GM23338 (cell line): Measurements from ENCODE around the gene IDS. TPM values are rescaled to one million over a fixed set of nuclear protein-coding genes. Genes with fewer than 3 reads are reported as not detected.

Experiments used
- ATAC-seq: fragments of 200-7000 bp; cut with Tn5 transposase; 3 replicates; pipeline ENCODE4 v1.9.1; 2020
- DNase-seq: peaks from one replicate; pipeline ENCODE4 v3.0.0-alpha.2; 2015; ENCODE audit warnings: low spot score
- H2AFZ ChIP-seq: fragments of 200-600 bp; sonication (generic); 2 replicates; pipeline ENCODE4 v1.8.0; 2016; ENCODE audit warnings: antibody characterized with exemption, mild to moderate bottlenecking, moderate library complexity
- H3F3A ChIP-seq: fragments of 200-600 bp; sonication (generic); replicated peaks from 2 replicates; pipeline ENCODE4 v1.8.0; 2017; ENCODE audit warnings: antibody characterized with exemption, mixed run types, low read depth
- H3K27ac ChIP-seq: fragments of 200-600 bp; sonication (generic); 2 replicates; pipeline ENCODE4 v1.6.1; 2016; ENCODE audit warnings: low read depth
- H3K27me3 ChIP-seq: fragments of 200-600 bp; sonication (generic); 2 replicates; pipeline ENCODE4 v1.8.0; 2016; ENCODE audit warnings: mild to moderate bottlenecking, mixed run types, moderate library complexity; ENCODE audit not compliant: insufficient read depth
- H3K36me3 ChIP-seq: fragments of 200-600 bp; sonication (generic); 2 replicates; pipeline ENCODE4 v1.8.0; 2016; ENCODE audit warnings: mild to moderate bottlenecking; ENCODE audit not compliant: insufficient read depth
- H3K4me1 ChIP-seq: fragments of 200-600 bp; sonication (generic); 2 replicates; pipeline ENCODE4 v1.8.0; 2016; ENCODE audit warnings: mild to moderate bottlenecking, moderate library complexity; ENCODE audit not compliant: insufficient read depth
- H3K4me2 ChIP-seq: fragments of 200-600 bp; sonication (generic); 2 replicates; pipeline ENCODE4 v1.7.1; 2017; ENCODE audit warnings: mixed run types
- H3K4me3 ChIP-seq: fragments of 200-600 bp; sonication (generic); 2 replicates; pipeline ENCODE4 v1.6.1; 2016; ENCODE audit warnings: mixed run types
- H3K79me2 ChIP-seq: fragments of 200-600 bp; sonication (generic); replicated peaks from 2 replicates; pipeline ENCODE4 v1.8.0; 2017; ENCODE audit warnings: mild to moderate bottlenecking; ENCODE audit not compliant: insufficient read depth
- H3K9me2 ChIP-seq: fragments of 200-600 bp; sonication (generic); 2 replicates; pipeline ENCODE4 v1.8.0; 2017; ENCODE audit not compliant: insufficient read depth
- H4K20me1 ChIP-seq: fragments of 200-600 bp; sonication (generic); replicated peaks from 2 replicates; pipeline ENCODE4 v1.8.0; 2017; ENCODE audit warnings: mild to moderate bottlenecking; ENCODE audit not compliant: insufficient read depth
- H3K27ac Mint-ChIP-seq: 2 replicates; pipeline ENCODE4 v1.8.0; 2020; ENCODE audit warnings: inconsistent platforms, mild to moderate bottlenecking, moderate library complexity, mixed read lengths
- H3K27me3 Mint-ChIP-seq: 3 replicates; pipeline ENCODE4 v1.8.0; 2022; ENCODE audit warnings: low read depth, mild to moderate bottlenecking, moderate library complexity, mixed read lengths, inconsistent platforms; ENCODE audit not compliant: insufficient read depth, poor library complexity
- H3K36me3 Mint-ChIP-seq: 3 replicates; pipeline ENCODE4 v1.8.0; 2021; ENCODE audit warnings: low read depth, mild to moderate bottlenecking, inconsistent platforms, moderate library complexity, mixed read lengths
- H3K4me1 Mint-ChIP-seq: 3 replicates; pipeline ENCODE4 v1.8.0; 2020; ENCODE audit warnings: mild to moderate bottlenecking, inconsistent platforms, mixed read lengths
- H3K4me3 Mint-ChIP-seq: 3 replicates; pipeline ENCODE4 v1.8.0; 2021; ENCODE audit warnings: moderate library complexity, mild to moderate bottlenecking, inconsistent platforms, mixed read lengths
- H3K9me3 Mint-ChIP-seq: 3 replicates; pipeline ENCODE4 v1.8.0; 2020; ENCODE audit warnings: moderate library complexity, mild to moderate bottlenecking, inconsistent platforms, mixed read lengths
- CREB1 ChIP-seq: fragments of 250-450 bp; sonication (Bioruptor Pico); IDR thresholded peaks from 2 replicates; pipeline ENCODE4 v1.5.0; 2020; ENCODE audit warnings: low read depth, mild to moderate bottlenecking, moderate library complexity
- EZH2 ChIP-seq: fragments of 200-600 bp; sonication (generic); IDR thresholded peaks from one replicate; pipeline ENCODE4 v1.8.0; 2017; ENCODE audit warnings: antibody characterized with exemption, mild to moderate bottlenecking, low read depth; ENCODE audit not compliant: unreplicated experiment
- EZH2phosphoT487 ChIP-seq: fragments of 200-600 bp; sonication (generic); IDR thresholded peaks from one replicate; pipeline ENCODE4 v1.8.1; 2018; ENCODE audit warnings: antibody characterized with exemption; ENCODE audit not compliant: unreplicated experiment
- JUNB ChIP-seq: IDR thresholded peaks from one replicate; pipeline ENCODE4 v1.6.1; 2016; ENCODE audit warnings: antibody characterized with exemption; ENCODE audit not compliant: unreplicated experiment
- NANOG ChIP-seq: IDR thresholded peaks from 2 replicates; pipeline ENCODE4 v1.6.1; 2016; ENCODE audit warnings: antibody characterized with exemption, borderline replicate concordance
- POLR2AphosphoS5 ChIP-seq: IDR thresholded peaks from 2 replicates; pipeline ENCODE4 v1.6.1; 2016; ENCODE audit warnings: antibody characterized with exemption, low read depth
- STAT1 ChIP-seq: IDR thresholded peaks from one replicate; pipeline ENCODE4 v1.6.1; 2016; ENCODE audit warnings: antibody characterized with exemption; ENCODE audit not compliant: unreplicated experiment
- ZNF114 ChIP-seq: fragments of 250-450 bp; sonication (Bioruptor Pico); IDR thresholded peaks from 2 replicates; pipeline ENCODE4 v1.5.0; 2020; ENCODE audit warnings: mild to moderate bottlenecking, moderate library complexity
- ZNF331 ChIP-seq: fragments of 250-450 bp; sonication (Bioruptor Pico); IDR thresholded peaks from 2 replicates; pipeline ENCODE4 v1.5.0; 2020; ENCODE audit warnings: low read depth, mild to moderate bottlenecking, moderate library complexity
- polyA plus RNA-seq: library from polyadenylated mRNA; unstranded; fragments of >200 nt; fragmentation: Nextera tagmentation; extraction: Ambion mirVana; gene quantifications from 2 replicates; pipeline ENCODE4 v1.2.1, GENCODE V29; 2016
- total RNA-seq: library from RNA; depleted of rRNA; stranded (reverse); fragments of >200 nt; shearing (Covaris generic); gene quantifications from 2 replicates; pipeline ENCODE4 v1.2.3, GENCODE V29; 2014
- TF ChIP-seq, protein P1 (sequence below), 2 experiments: fragments of 200-600 bp in 1 of 2; sonication (generic) in 1 of 2; conservative IDR thresholded peaks; 2 replicates each; pipeline versions ENCODE4 v1.5.1 to v1.6.1; 2016 to 2017; ENCODE audit warnings: antibody characterized with exemption in 2 of 2, low read depth in 2 of 2, mild to moderate bottlenecking in 2 of 2, moderate library complexity in 1 of 2
- TF ChIP-seq, protein P2 (sequence below): fragments of 250-450 bp; sonication (Bioruptor Pico); IDR thresholded peaks from 2 replicates; pipeline ENCODE4 v1.5.0; 2020; ENCODE audit warnings: mild to moderate bottlenecking, moderate library complexity
- TF ChIP-seq, protein P3 (sequence below): IDR thresholded peaks from one replicate; pipeline ENCODE4 v1.6.1; 2018; ENCODE audit warnings: antibody characterized with exemption; ENCODE audit not compliant: unreplicated experiment
- TF ChIP-seq, protein P4 (sequence below): IDR thresholded peaks from 2 replicates; pipeline ENCODE4 v1.6.1; 2016; ENCODE audit warnings: antibody characterized with exemption

IDS gene
- total and polyA plus RNA-seq, 2 experiments from 2014 or later = 8.2 to 12.3 TPM

DNA sequence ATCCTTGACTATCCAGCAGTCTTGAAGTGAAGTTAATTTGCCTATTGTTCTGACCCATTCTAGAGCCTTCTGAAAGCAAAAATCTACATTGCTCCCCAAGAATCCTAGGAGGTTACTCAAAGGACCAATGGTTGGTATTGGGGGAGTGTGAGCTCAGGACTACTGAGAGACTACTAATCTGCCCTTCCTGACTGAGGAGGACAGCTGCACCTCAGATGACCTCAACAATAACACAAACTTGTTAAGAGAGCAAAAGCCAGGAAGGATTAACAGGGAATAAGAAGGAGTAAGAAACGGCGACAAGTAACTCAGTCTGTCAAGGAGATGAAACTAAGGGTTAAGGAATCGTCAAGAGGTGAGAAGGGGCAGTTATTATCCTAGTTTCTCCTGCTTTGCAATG is 43.4 kb downstream of the IDS start (continued):
- TF ChIP-seq STAT1 = no peak
- no peak for TF ChIP-seq POLR2AphosphoS5
- no peak for TF ChIP-seq ZNF114 (CRISPR knock-in tag)
- TF ChIP-seq NANOG = no peak

DNA sequence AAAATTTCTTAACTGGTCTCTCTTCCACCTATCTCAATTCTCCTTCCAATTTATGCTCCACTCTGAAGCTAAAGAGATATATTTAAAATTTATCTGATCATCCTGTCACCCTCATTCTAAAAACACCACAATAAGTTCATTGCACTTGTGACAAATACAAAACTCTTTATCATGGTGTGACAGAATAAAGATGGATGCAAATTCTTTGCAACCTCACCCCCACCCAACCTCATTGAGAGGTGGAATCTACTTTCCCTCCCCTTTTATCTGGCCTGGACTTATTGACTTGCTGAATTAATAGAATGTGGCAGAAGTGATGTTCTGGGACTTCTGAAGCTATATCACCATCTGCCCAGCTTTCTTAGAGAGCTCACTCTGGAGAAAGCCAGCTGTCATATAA is 46.5 kb downstream of the IDS start:
- ATAC-seq (no peak), DNase-seq (no peak)
- Histone ChIP-seq H3K4me1 (no peaks in the 10 kb centered on the region), H3K79me2 (no peaks in the 10 kb centered on the region), H3K36me3 (no peaks in the 10 kb centered on the region), H3K27me3 (no peaks in the 10 kb centered on the region), H3F3A (no peaks in the 10 kb centered on the region), H4K20me1 (no peaks in the 10 kb centered on the region), H3K9me2 (no peaks in the 10 kb centered on the region), H3K4me2 (no peak overlapping the region), H3K4me3 (no peak overlapping the region), H2AFZ (no peak overlapping the region), H3K27ac (no peak overlapping the region)
- TF ChIP-seq ZNF114 (CRISPR knock-in tag) (no peak), POLR2AphosphoS5 (no peak), EZH2 (no peak), JUNB (no peak), EZH2phosphoT487 (no peak), ZNF331 (no peak), NANOG (no peak), STAT1 (no peak), CREB1 (CRISPR knock-in tag) (no peak)
- TF ChIP-seq, protein P1, sequence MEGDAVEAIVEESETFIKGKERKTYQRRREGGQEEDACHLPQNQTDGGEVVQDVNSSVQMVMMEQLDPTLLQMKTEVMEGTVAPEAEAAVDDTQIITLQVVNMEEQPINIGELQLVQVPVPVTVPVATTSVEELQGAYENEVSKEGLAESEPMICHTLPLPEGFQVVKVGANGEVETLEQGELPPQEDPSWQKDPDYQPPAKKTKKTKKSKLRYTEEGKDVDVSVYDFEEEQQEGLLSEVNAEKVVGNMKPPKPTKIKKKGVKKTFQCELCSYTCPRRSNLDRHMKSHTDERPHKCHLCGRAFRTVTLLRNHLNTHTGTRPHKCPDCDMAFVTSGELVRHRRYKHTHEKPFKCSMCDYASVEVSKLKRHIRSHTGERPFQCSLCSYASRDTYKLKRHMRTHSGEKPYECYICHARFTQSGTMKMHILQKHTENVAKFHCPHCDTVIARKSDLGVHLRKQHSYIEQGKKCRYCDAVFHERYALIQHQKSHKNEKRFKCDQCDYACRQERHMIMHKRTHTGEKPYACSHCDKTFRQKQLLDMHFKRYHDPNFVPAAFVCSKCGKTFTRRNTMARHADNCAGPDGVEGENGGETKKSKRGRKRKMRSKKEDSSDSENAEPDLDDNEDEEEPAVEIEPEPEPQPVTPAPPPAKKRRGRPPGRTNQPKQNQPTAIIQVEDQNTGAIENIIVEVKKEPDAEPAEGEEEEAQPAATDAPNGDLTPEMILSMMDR (conservative IDR thresholded peaks at IDR 0.05; ENCODE audit: low read depth in 2 of 2) = no peak
- TF ChIP-seq, protein P2, sequence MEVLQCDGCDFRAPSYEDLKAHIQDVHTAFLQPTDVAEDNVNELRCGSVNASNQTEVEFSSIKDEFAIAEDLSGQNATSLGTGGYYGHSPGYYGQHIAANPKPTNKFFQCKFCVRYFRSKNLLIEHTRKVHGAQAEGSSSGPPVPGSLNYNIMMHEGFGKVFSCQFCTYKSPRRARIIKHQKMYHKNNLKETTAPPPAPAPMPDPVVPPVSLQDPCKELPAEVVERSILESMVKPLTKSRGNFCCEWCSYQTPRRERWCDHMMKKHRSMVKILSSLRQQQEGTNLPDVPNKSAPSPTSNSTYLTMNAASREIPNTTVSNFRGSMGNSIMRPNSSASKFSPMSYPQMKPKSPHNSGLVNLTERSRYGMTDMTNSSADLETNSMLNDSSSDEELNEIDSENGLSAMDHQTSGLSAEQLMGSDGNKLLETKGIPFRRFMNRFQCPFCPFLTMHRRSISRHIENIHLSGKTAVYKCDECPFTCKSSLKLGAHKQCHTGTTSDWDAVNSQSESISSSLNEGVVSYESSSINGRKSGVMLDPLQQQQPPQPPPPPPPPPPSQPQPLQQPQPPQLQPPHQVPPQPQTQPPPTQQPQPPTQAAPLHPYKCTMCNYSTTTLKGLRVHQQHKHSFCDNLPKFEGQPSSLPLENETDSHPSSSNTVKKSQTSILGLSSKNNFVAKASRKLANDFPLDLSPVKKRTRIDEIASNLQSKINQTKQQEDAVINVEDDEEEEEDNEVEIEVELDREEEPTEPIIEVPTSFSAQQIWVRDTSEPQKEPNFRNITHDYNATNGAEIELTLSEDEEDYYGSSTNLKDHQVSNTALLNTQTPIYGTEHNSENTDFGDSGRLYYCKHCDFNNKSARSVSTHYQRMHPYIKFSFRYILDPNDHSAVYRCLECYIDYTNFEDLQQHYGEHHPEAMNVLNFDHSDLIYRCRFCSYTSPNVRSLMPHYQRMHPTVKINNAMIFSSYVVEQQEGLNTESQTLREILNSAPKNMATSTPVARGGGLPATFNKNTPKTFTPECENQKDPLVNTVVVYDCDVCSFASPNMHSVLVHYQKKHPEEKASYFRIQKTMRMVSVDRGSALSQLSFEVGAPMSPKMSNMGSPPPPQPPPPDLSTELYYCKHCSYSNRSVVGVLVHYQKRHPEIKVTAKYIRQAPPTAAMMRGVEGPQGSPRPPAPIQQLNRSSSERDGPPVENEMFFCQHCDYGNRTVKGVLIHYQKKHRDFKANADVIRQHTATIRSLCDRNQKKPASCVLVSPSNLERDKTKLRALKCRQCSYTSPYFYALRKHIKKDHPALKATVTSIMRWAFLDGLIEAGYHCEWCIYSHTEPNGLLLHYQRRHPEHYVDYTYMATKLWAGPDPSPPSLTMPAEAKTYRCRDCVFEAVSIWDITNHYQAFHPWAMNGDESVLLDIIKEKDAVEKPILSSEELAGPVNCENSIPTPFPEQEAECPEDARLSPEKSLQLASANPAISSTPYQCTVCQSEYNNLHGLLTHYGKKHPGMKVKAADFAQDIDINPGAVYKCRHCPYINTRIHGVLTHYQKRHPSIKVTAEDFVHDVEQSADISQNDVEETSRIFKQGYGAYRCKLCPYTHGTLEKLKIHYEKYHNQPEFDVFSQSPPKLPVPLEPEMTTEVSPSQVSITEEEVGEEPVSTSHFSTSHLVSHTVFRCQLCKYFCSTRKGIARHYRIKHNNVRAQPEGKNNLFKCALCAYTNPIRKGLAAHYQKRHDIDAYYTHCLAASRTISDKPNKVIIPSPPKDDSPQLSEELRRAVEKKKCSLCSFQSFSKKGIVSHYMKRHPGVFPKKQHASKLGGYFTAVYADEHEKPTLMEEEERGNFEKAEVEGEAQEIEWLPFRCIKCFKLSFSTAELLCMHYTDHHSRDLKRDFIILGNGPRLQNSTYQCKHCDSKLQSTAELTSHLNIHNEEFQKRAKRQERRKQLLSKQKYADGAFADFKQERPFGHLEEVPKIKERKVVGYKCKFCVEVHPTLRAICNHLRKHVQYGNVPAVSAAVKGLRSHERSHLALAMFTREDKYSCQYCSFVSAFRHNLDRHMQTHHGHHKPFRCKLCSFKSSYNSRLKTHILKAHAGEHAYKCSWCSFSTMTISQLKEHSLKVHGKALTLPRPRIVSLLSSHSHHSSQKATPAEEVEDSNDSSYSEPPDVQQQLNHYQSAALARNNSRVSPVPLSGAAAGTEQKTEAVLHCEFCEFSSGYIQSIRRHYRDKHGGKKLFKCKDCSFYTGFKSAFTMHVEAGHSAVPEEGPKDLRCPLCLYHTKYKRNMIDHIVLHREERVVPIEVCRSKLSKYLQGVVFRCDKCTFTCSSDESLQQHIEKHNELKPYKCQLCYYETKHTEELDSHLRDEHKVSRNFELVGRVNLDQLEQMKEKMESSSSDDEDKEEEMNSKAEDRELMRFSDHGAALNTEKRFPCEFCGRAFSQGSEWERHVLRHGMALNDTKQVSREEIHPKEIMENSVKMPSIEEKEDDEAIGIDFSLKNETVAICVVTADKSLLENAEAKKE (CRISPR knock-in tag) = no peak
- TF ChIP-seq, protein P3, sequence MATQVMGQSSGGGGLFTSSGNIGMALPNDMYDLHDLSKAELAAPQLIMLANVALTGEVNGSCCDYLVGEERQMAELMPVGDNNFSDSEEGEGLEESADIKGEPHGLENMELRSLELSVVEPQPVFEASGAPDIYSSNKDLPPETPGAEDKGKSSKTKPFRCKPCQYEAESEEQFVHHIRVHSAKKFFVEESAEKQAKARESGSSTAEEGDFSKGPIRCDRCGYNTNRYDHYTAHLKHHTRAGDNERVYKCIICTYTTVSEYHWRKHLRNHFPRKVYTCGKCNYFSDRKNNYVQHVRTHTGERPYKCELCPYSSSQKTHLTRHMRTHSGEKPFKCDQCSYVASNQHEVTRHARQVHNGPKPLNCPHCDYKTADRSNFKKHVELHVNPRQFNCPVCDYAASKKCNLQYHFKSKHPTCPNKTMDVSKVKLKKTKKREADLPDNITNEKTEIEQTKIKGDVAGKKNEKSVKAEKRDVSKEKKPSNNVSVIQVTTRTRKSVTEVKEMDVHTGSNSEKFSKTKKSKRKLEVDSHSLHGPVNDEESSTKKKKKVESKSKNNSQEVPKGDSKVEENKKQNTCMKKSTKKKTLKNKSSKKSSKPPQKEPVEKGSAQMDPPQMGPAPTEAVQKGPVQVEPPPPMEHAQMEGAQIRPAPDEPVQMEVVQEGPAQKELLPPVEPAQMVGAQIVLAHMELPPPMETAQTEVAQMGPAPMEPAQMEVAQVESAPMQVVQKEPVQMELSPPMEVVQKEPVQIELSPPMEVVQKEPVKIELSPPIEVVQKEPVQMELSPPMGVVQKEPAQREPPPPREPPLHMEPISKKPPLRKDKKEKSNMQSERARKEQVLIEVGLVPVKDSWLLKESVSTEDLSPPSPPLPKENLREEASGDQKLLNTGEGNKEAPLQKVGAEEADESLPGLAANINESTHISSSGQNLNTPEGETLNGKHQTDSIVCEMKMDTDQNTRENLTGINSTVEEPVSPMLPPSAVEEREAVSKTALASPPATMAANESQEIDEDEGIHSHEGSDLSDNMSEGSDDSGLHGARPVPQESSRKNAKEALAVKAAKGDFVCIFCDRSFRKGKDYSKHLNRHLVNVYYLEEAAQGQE = no peak
- TF ChIP-seq, protein P4, sequence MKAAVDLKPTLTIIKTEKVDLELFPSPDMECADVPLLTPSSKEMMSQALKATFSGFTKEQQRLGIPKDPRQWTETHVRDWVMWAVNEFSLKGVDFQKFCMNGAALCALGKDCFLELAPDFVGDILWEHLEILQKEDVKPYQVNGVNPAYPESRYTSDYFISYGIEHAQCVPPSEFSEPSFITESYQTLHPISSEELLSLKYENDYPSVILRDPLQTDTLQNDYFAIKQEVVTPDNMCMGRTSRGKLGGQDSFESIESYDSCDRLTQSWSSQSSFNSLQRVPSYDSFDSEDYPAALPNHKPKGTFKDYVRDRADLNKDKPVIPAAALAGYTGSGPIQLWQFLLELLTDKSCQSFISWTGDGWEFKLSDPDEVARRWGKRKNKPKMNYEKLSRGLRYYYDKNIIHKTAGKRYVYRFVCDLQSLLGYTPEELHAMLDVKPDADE = no peak
- Mint-ChIP-seq H3K27me3 (no peaks in the 10 kb centered on the region), H3K27ac (no peak overlapping the region), H3K4me3 (no peak overlapping the region), H3K36me3 (no peaks in the 10 kb centered on the region), H3K4me1 (no peaks in the 10 kb centered on the region), H3K9me3 (no peaks in the 10 kb centered on the region)
